A673 (cell line): Measurements from ENCODE around the gene TECPR1. TPM values are rescaled to one million over a fixed set of nuclear protein-coding genes. Genes with fewer than 3 reads are reported as not detected.

Experiments
- BruUV-seq: library from RNA; stranded (reverse); fragments of 400-500 nt; replicated peaks from 2 replicates; lab custom pipeline; 2021; lab: Mats Ljungman, UMichigan
- CTCF ChIA-PET: fragments of 300-600 bp; sonication (Branson Sonifier 250); formaldehyde crosslinking; loops from one replicate; lab custom pipeline; 2022; ENCODE audit warnings: antibody characterized with exemption; lab: Charles Lee
- POLR2A ChIA-PET: fragments of 300-600 bp; sonication (Branson Sonifier 250); formaldehyde crosslinking; loops from one replicate; lab custom pipeline; 2022; ENCODE audit warnings: antibody characterized with exemption; ENCODE audit not compliant: low non-redundant PET; lab: Charles Lee
- DNase-seq: peaks from one replicate; pipeline ENCODE4 v3.0.0-alpha.2; 2015; ENCODE audit warnings: low spot score
- H3K27ac ChIP-seq: fragments of 200-600 bp; sonication (generic); 2 replicates; pipeline ENCODE4 v1.5.1; 2016; ENCODE audit warnings: mixed run types, low read depth, mild to moderate bottlenecking, mixed read lengths, antibody characterized with exemption, low read length; ENCODE audit not compliant: poor library complexity, severe bottlenecking
- H3K27me3 ChIP-seq: fragments of 200-600 bp; sonication (generic); replicated peaks from 2 replicates; pipeline ENCODE4 v1.6.1; 2017; ENCODE audit warnings: mixed run types, low read depth, mild to moderate bottlenecking, mixed read lengths, antibody characterized with exemption, low read length; ENCODE audit not compliant: insufficient read depth, poor library complexity
- H3K36me3 ChIP-seq: fragments of 200-600 bp; sonication (generic); 2 replicates; pipeline ENCODE4 v1.6.1; 2016; ENCODE audit warnings: mixed run types, mild to moderate bottlenecking, mixed read lengths, antibody characterized with exemption, low read length; ENCODE audit not compliant: insufficient read depth, poor library complexity, severe bottlenecking
- H3K4me1 ChIP-seq: fragments of 200-600 bp; sonication (generic); 2 replicates; pipeline ENCODE4 v1.6.1; 2017; ENCODE audit warnings: mixed run types, mild to moderate bottlenecking, mixed read lengths, antibody characterized with exemption, low read length; ENCODE audit not compliant: insufficient read depth, poor library complexity, severe bottlenecking
- H3K4me3 ChIP-seq: fragments of 200-600 bp; sonication (generic); 2 replicates; pipeline ENCODE4 v1.5.1; 2016; ENCODE audit warnings: low read depth, mixed run types, mild to moderate bottlenecking, mixed read lengths, low read length; ENCODE audit not compliant: poor library complexity, severe bottlenecking
- H3K9me3 ChIP-seq: fragments of 200-600 bp; sonication (generic); 2 replicates; pipeline ENCODE4 v1.6.1; 2016; ENCODE audit warnings: mixed run types, low read depth, mild to moderate bottlenecking, mixed read lengths, antibody characterized with exemption, low read length; ENCODE audit not compliant: poor library complexity, severe bottlenecking
- CTCF ChIP-seq: fragments of 300-800, 200-600 bp; sonication (generic); conservative IDR thresholded peaks from 2 replicates; pipeline ENCODE4 v1.5.1; 2017; ENCODE audit warnings: low read depth, mild to moderate bottlenecking, antibody characterized with exemption, low read length, moderate library complexity, mixed read lengths
- EZH2 ChIP-seq: fragments of 200-600 bp; sonication (generic); IDR thresholded peaks from 2 replicates; pipeline ENCODE4 v1.6.1; 2017; ENCODE audit warnings: borderline replicate concordance, low read depth, mild to moderate bottlenecking, mixed read lengths, antibody characterized with exemption, low read length; ENCODE audit not compliant: poor library complexity, severe bottlenecking
- intact Hi-C: fragments of 100-400 bp; cut with micrococcal nuclease; formaldehyde crosslinking; loops from one replicate; pipeline ENCODE4 v1.10.0; 2022; ENCODE audit not compliant: unreplicated experiment
- total RNA-seq: library from RNA; stranded (reverse); gene quantifications from 2 replicates; pipeline ENCODE4 v1.2.3, GENCODE V29; 2021

TECPR1 gene
- total RNA-seq, 1 experiment from 2014 or later, result 25.9 TPM

GRCh38 chr7:98256431-98256830 lies 4.4 kb upstream of the TECPR1 start:
- POLR2A ChIA-PET, result no interaction called here

GRCh38 chr7:98254951-98255610 lies 3.0 kb upstream of the TECPR1 start:
- no peak for TF ChIP-seq EZH2
- no peak for TF ChIP-seq CTCF
- Histone ChIP-seq H3K9me3 (no peaks in the 10 kb centered on the region), H3K4me1 (peaks cover 4% of the 10 kb centered on the region), H3K27me3 (no peaks in the 10 kb centered on the region), H3K27ac (no peak overlapping the region), H3K36me3 (peaks cover 3% of the 10 kb centered on the region), H3K4me3 (no peak overlapping the region)
- intact Hi-C loops, result no loop called here
- BruUV-seq, result TSS peak; percentile 16
- ChIA-PET POLR2A (no interaction called here), CTCF (no interaction called here)
- DNase-seq, result no peak

More at GRCh38 chr7:98256431-98256830, 4.4 kb upstream of the TECPR1 start:
- Histone ChIP-seq H3K4me1 (peaks cover 2% of the 10 kb centered on the region), H3K9me3 (no peaks in the 10 kb centered on the region), H3K36me3 (peaks cover 3% of the 10 kb centered on the region), H3K27ac (no peak overlapping the region), H3K27me3 (no peaks in the 10 kb centered on the region), H3K4me3 (no peak overlapping the region)
- no peak for DNase-seq
- CTCF ChIA-PET, result no interaction called here
- no TSS peak for BruUV-seq
- no peak for TF ChIP-seq CTCF
- TF ChIP-seq EZH2, result no peak
- intact Hi-C loops, result no loop called here

DNA sequence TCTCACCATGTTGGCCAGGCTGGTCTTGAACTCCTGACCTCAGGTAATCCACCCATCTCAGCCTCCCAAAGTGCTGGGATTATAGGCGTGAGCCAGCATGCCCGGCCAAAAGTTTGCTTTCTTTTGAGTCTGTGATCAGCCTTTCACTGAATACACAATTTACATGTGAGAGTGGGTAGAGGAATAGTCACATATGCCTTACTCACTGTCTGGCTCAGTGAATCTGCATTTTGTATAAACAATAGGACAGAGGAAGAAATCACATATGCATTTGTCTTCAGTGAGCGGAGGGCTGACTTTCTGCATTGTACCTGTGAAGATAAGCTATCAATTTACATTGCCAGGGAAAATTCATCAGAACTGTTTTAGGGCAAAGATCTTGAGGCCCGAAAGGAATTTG lies 2.5 kb upstream of the TECPR1 start:
- ChIA-PET CTCF (no interaction called here), POLR2A (no interaction called here)
- BruUV-seq, result no TSS peak
- no peaks in the 10 kb centered on the region for H3K27me3 ChIP-seq
- H3K36me3 ChIP-seq, result peaks cover 3% of the 10 kb centered on the region
- no peak overlapping the region for H3K27ac ChIP-seq
- no peaks in the 10 kb centered on the region for H3K9me3 ChIP-seq
- H3K4me1 ChIP-seq, result peaks cover 4% of the 10 kb centered on the region
- H3K4me3 ChIP-seq, result no peak overlapping the region
- no peak for DNase-seq
- intact Hi-C loops, result no loop called here
- TF ChIP-seq CTCF, result no peak
- TF ChIP-seq EZH2, result no peak
